Activated CD8-positive, alpha-beta memory T cell treated with anti-CD3 and anti-CD28 coated beads, Interleukin-2, amount 50 U/mL, for 1 hour (primary cell): ENCODE data around the gene STXBP5L.
"Not testable (repeated sequence)": the region's sequence is repeated elsewhere in the genome, so short reads cannot be mapped to it uniquely, and the experiment has no call there.

Source experiments
- DNase-seq: peaks from one replicate; pipeline ENCODE4 v3.0.0-alpha.2; 2020; ENCODE audit errors: extremely low read depth

Gene STXBP5L

GRCh38 chr3:121430664-121431215 is 522.7 kb downstream of the STXBP5L start:
- no peak for DNase-seq

- DNase-seq: no peak
Observed at GRCh38 chr3:121431726-121432517, 523.9 kb downstream of the STXBP5L start.

GRCh38 chr3:121436074-121436473 is 528.1 kb downstream of the STXBP5L start:
- DNase-seq: no peak

- no peak for DNase-seq
Observed at GRCh38 chr3:121436641-121437040, 528.6 kb downstream of the STXBP5L start.

- DNase-seq: no peak
Observed at GRCh38 chr3:121443456-121443855, 535.5 kb downstream of the STXBP5L start.

- DNase-seq: not testable (repeated sequence)
Observed at GRCh38 chr3:121451752-121452151, 543.7 kb downstream of the STXBP5L start.

- no peak for DNase-seq
Observed at GRCh38 chr3:121462565-121462964, 554.6 kb downstream of the STXBP5L start.

- DNase-seq: no peak
Observed at GRCh38 chr3:121463745-121464144, 555.7 kb downstream of the STXBP5L start.

- DNase-seq: no peak
Observed at GRCh38 chr3:121467085-121467484, 559.1 kb downstream of the STXBP5L start.

GRCh38 chr3:121473001-121473400 is 565.0 kb downstream of the STXBP5L start:
- DNase-seq: no peak
